Neutrophil (primary cell): ENCODE measurements around the gene YY1.

Experiments used
- H3K27ac ChIP-seq: fragments of 200-600 bp; sonication (generic); 2 replicates; pipeline ENCODE4 v1.5.1; 2016; ENCODE audit warnings: mild to moderate bottlenecking, moderate library complexity
- H3K27me3 ChIP-seq: fragments of 200-600 bp; sonication (generic); 2 replicates; pipeline ENCODE4 v1.6.0; 2016; ENCODE audit warnings: mild to moderate bottlenecking
- H3K36me3 ChIP-seq: fragments of 200-600 bp; sonication (generic); 2 replicates; pipeline ENCODE4 v1.5.1; 2017
- H3K4me1 ChIP-seq, 2 experiments: fragments of 200-600 bp in 1 of 2; sonication (generic) in 1 of 2; 1 replicate in 1 of 2; 2 replicates in 1 of 2; pipeline versions ENCODE4 v1.5.1 to v1.6.1; 2013 to 2016; ENCODE audit warnings: low read depth in 1 of 2, low read length in 1 of 2, mild to moderate bottlenecking in 1 of 2, moderate library complexity in 1 of 2; ENCODE audit not compliant: control insufficient read depth in 1 of 2, insufficient read depth in 1 of 2
- H3K4me3 ChIP-seq, 2 experiments: fragments of 200-600 bp in 1 of 2; sonication (generic) in 1 of 2; 1 replicate in 1 of 2; 2 replicates in 1 of 2; pipeline ENCODE4 v1.5.1; 2013 to 2016; ENCODE audit warnings: low read depth in 1 of 2, low read length in 1 of 2, mild to moderate bottlenecking in 1 of 2, moderate library complexity in 1 of 2
- H3K9me3 ChIP-seq: fragments of 200-600 bp; sonication (generic); 2 replicates; pipeline ENCODE4 v1.5.1; 2016
- CTCF ChIP-seq: fragments of 200-600 bp; sonication (generic); IDR thresholded peaks from 2 replicates; pipeline ENCODE4 v1.5.1; 2016; ENCODE audit warnings: antibody characterized with exemption

The YY1 gene

GRCh38 chr14:100219126-100219785, 19.7 kb upstream of the YY1 start:
- no peak overlapping the region for H3K27ac ChIP-seq
- TF ChIP-seq CTCF: no peak

GRCh38 chr14:100221533-100222223, 17.3 kb upstream of the YY1 start:
- Histone ChIP-seq H3K9me3 (no peaks in the 10 kb centered on the region), H3K27me3 (no peaks in the 10 kb centered on the region), H3K4me3 (peak overlapping the region; percentile 53 to 58), H3K4me1 (peaks cover 45 to 47% of the 10 kb centered on the region in 2 experiments), H3K36me3 (no peaks in the 10 kb centered on the region), H3K27ac (peak overlapping the region; percentile 81)
- TF ChIP-seq CTCF: no peak

More at GRCh38 chr14:100219126-100219785, 19.7 kb upstream of the YY1 start:
- Histone ChIP-seq H3K36me3 (no peaks in the 10 kb centered on the region), H3K4me1 (peaks cover 41 to 45% of the 10 kb centered on the region in 2 experiments), H3K9me3 (no peaks in the 10 kb centered on the region), H3K4me3 (no peak overlapping the region), H3K27me3 (no peaks in the 10 kb centered on the region)

GRCh38 chr14:100222224-100223093, 16.5 kb upstream of the YY1 start:
- Histone ChIP-seq H3K4me3 (peak overlapping the region; percentile 53 to 58), H3K36me3 (no peaks in the 10 kb centered on the region), H3K27me3 (no peaks in the 10 kb centered on the region), H3K4me1 (peaks cover 45 to 47% of the 10 kb centered on the region in 2 experiments), H3K27ac (peak overlapping the region; percentile 81), H3K9me3 (no peaks in the 10 kb centered on the region)
- no peak for TF ChIP-seq CTCF

- H3K4me1 ChIP-seq: peaks cover 45 to 47% of the 10 kb centered on the region in 2 experiments
- peak overlapping the region; percentile 81 for H3K27ac ChIP-seq
- no peaks in the 10 kb centered on the region for H3K27me3 ChIP-seq
- H3K36me3 ChIP-seq: peaks cover 7% of the 10 kb centered on the region
- no peaks in the 10 kb centered on the region for H3K9me3 ChIP-seq
- no peak overlapping the region for H3K4me3 ChIP-seq
- TF ChIP-seq CTCF: no peak
Observed at GRCh38 chr14:100223332-100224201, 15.4 kb upstream of the YY1 start.
